Fibroblast of pulmonary artery (primary cell): ENCODE results near the gene MPND.
A peak's percentile ranks its signal among the peaks of the same experiment; 100 is the strongest.

Source experiments
- DNase-seq: peaks from one replicate; pipeline ENCODE4 v3.0.0-alpha.2; 2010; ENCODE audit warnings: low read depth
- H3K4me3 ChIP-seq: replicated peaks from 2 replicates; pipeline ENCODE4 v1.5.1; 2011; ENCODE audit warnings: low read depth, mild to moderate bottlenecking, control low read depth, low read length, moderate library complexity
- TF ChIP-seq, protein P1 (sequence below): IDR thresholded peaks from 2 replicates; pipeline ENCODE4 v1.5.1; 2011; ENCODE audit warnings: mild to moderate bottlenecking, control low read depth, low read length, inconsistent platforms; ENCODE audit errors: missing control alignments

The MPND gene

GRCh38 chr19:4391306-4391693 is 47.9 kb downstream of the MPND start:
- TF ChIP-seq, protein P1, sequence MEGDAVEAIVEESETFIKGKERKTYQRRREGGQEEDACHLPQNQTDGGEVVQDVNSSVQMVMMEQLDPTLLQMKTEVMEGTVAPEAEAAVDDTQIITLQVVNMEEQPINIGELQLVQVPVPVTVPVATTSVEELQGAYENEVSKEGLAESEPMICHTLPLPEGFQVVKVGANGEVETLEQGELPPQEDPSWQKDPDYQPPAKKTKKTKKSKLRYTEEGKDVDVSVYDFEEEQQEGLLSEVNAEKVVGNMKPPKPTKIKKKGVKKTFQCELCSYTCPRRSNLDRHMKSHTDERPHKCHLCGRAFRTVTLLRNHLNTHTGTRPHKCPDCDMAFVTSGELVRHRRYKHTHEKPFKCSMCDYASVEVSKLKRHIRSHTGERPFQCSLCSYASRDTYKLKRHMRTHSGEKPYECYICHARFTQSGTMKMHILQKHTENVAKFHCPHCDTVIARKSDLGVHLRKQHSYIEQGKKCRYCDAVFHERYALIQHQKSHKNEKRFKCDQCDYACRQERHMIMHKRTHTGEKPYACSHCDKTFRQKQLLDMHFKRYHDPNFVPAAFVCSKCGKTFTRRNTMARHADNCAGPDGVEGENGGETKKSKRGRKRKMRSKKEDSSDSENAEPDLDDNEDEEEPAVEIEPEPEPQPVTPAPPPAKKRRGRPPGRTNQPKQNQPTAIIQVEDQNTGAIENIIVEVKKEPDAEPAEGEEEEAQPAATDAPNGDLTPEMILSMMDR = no peak
- no peak overlapping the region for H3K4me3 ChIP-seq
- no peak for DNase-seq

- TF ChIP-seq, protein P1 = no peak
- no peak overlapping the region for H3K4me3 ChIP-seq
- DNase-seq = peak; percentile 79
Measured at GRCh38 chr19:4391701-4392483, 48.5 kb downstream of the MPND start.

GRCh38 chr19:4393947-4394590 is 50.7 kb downstream of the MPND start:
- DNase-seq = peak; percentile 57
- TF ChIP-seq, protein P1 = no peak
- H3K4me3 ChIP-seq = no peak overlapping the region

GRCh38 chr19:4396949-4397783 is 53.8 kb downstream of the MPND start:
- DNase-seq = no peak
- H3K4me3 ChIP-seq = no peak overlapping the region
- TF ChIP-seq, protein P1 = no peak

DNA sequence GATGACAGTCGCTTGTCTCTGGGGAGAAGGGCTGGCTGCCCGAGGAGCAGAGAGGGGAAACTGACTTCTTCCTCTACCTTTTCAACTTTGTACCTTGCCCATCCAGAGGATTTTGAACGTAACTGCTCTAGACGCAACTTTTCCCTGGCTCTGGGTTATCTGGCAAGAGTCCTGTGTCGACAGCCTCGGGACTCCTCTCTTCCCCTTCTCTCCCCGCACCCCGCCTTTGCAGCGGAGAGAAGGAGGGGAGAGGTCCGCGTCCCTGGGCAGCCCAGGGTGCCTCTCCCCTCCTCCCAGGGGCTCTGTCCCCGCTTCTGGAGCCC is 56.4 kb downstream of the MPND start:
- no peak for DNase-seq
- TF ChIP-seq, protein P1 = no peak
- H3K4me3 ChIP-seq = peak overlapping the region; percentile 89

- peak within 1 kb of the TSS; percentile 89 for H3K4me3 ChIP-seq
- peak; percentile 95 for DNase-seq
- TF ChIP-seq, protein P1 = peak; percentile 83
Measured at GRCh38 chr19:4400135-4400936, 57.0 kb downstream of the MPND start, which contains the start of gene SH3GL1. TSS of gene SH3GL1 (minus strand) at chr19:4400547. CDS start at chr19:4400368, 179 bp downstream.
